Endothelial cell of umbilical vein (primary cell): ENCODE data around the gene PLEKHG7. TPM values are rescaled to one million over a fixed set of nuclear protein-coding genes. Genes with fewer than 3 reads are reported as not detected.

ENCODE experiments used
- BruUV-seq: library from RNA; stranded (reverse); fragments of 400-500 nt; replicated peaks from 2 replicates; lab custom pipeline; 2021; lab: Mats Ljungman, UMichigan
- CTCF ChIA-PET: fragments of 300-600, 350-600 bp; sonication (Branson Sonifier 250); formaldehyde crosslinking; loops from one replicate; lab custom pipeline; 2021; ENCODE audit warnings: antibody characterized with exemption, inconsistent platforms; lab: Charles Lee
- POLR2A ChIA-PET: fragments of 300-600, 350-600 bp; sonication (Branson Sonifier 250); formaldehyde crosslinking; loops from one replicate; lab custom pipeline; 2021; ENCODE audit warnings: antibody characterized with exemption, inconsistent platforms; lab: Charles Lee
- DNase-seq: peaks from one replicate; pipeline ENCODE4 v3.0.0-alpha.2; 2011; ENCODE audit warnings: low read depth, low spot score
- FAIRE-seq: peaks from 2 replicates; lab custom pipeline; 2011; peaks lifted over from hg19 to GRCh38; lab: Jason Lieb, UNC
- H2AFZ ChIP-seq: 2 replicates; pipeline ENCODE4 v1.6.0; 2012; ENCODE audit warnings: low read depth, low read length, control low read depth, inconsistent platforms
- H3K27ac ChIP-seq: 2 replicates; pipeline ENCODE4 v1.5.1; 2011; ENCODE audit warnings: low read depth, mild to moderate bottlenecking, control low read depth, low read length, moderate library complexity; ENCODE audit not compliant: insufficient read depth
- H3K27me3 ChIP-seq, 2 experiments: 2 replicates each; pipeline versions ENCODE4 v1.6.0 to v1.6.1; 2011; ENCODE audit warnings: low read length in 2 of 2, mixed read lengths in 1 of 2; ENCODE audit not compliant: control insufficient read depth in 2 of 2, insufficient read depth in 2 of 2
- H3K36me3 ChIP-seq, 2 experiments: 2 replicates in 1 of 2; 3 replicates in 1 of 2; pipeline ENCODE4 v1.5.1; 2011; ENCODE audit warnings: low read length in 2 of 2, mild to moderate bottlenecking in 1 of 2, moderate library complexity in 1 of 2; ENCODE audit not compliant: control insufficient read depth in 2 of 2, insufficient read depth in 2 of 2; ENCODE audit errors: extremely low read depth in 1 of 2
- H3K4me1 ChIP-seq: 3 replicates; pipeline ENCODE4 v1.5.1; 2011; ENCODE audit warnings: mild to moderate bottlenecking, low read length; ENCODE audit not compliant: control insufficient read depth, insufficient read depth; ENCODE audit errors: extremely low read depth
- H3K4me2 ChIP-seq: 2 replicates; pipeline ENCODE4 v1.6.1; 2011; ENCODE audit warnings: low read length, control low read depth, mixed read lengths; ENCODE audit not compliant: insufficient read depth
- H3K4me3 ChIP-seq, 3 experiments: fragments of 200-600 bp in 1 of 3; sonication (generic), shearing (Covaris generic) in 1 of 3; replicated peaks in 1 of 3; 2 replicates each; pipeline ENCODE4 v1.5.1; 2011 to 2016; ENCODE audit warnings: control low read depth in 3 of 3, low read length in 3 of 3, mild to moderate bottlenecking in 2 of 3, inconsistent platforms in 1 of 3, low read depth in 1 of 3, moderate library complexity in 1 of 3; ENCODE audit not compliant: insufficient read depth in 1 of 3
- H3K79me2 ChIP-seq: 2 replicates; pipeline ENCODE4 v1.6.0; 2012; ENCODE audit warnings: low read length, inconsistent platforms; ENCODE audit not compliant: control insufficient read depth, insufficient read depth
- H3K9ac ChIP-seq: replicated peaks from 2 replicates; pipeline ENCODE3; 2011; ENCODE audit warnings: low read length, control low read depth; ENCODE audit not compliant: insufficient read depth; ENCODE audit errors: extremely low read depth
- H3K9me1 ChIP-seq: replicated peaks from 3 replicates; pipeline ENCODE4 v1.6.0; 2011; ENCODE audit warnings: mild to moderate bottlenecking, low read length; ENCODE audit not compliant: control insufficient read depth, insufficient read depth; ENCODE audit errors: extremely low read depth
- H3K9me3 ChIP-seq: replicated peaks from 2 replicates; pipeline ENCODE4 v1.5.1; 2012; ENCODE audit warnings: low read length, inconsistent platforms; ENCODE audit not compliant: control insufficient read depth, insufficient read depth
- H4K20me1 ChIP-seq: replicated peaks from 2 replicates; pipeline ENCODE3; 2011; ENCODE audit warnings: mild to moderate bottlenecking, low read length; ENCODE audit not compliant: control insufficient read depth, insufficient read depth; ENCODE audit errors: extremely low read depth
- EZH2 ChIP-seq: IDR thresholded peaks from 2 replicates; pipeline ENCODE4 v1.6.1; 2012; ENCODE audit warnings: borderline replicate concordance, low read depth, mild to moderate bottlenecking, moderate library complexity, low read length, inconsistent platforms; ENCODE audit not compliant: severe bottlenecking
- FOS ChIP-seq: IDR thresholded peaks from 2 replicates; pipeline ENCODE4 v1.6.1; 2011; ENCODE audit warnings: mild to moderate bottlenecking, low read length, moderate library complexity, borderline replicate concordance; ENCODE audit not compliant: insufficient read depth
- GATA2 ChIP-seq: IDR thresholded peaks from 2 replicates; pipeline ENCODE4 v1.7.0; 2011; ENCODE audit warnings: low read depth, mild to moderate bottlenecking, moderate library complexity, mixed read lengths, low read length; ENCODE audit not compliant: insufficient read length, insufficient read depth
- JUN ChIP-seq: IDR thresholded peaks from 2 replicates; pipeline ENCODE4 v1.6.1; 2011; ENCODE audit warnings: borderline replicate concordance, low read depth; ENCODE audit not compliant: insufficient read length, insufficient read depth
- MAX ChIP-seq: IDR thresholded peaks from 2 replicates; pipeline ENCODE4 v1.6.1; 2011; ENCODE audit not compliant: insufficient read depth, insufficient read length
- MYC ChIP-seq: IDR thresholded peaks from one replicate; pipeline ENCODE4 v1.6.1; 2011; ENCODE audit warnings: mild to moderate bottlenecking, low read depth, low read length
- POLR2A ChIP-seq: IDR thresholded peaks from 2 replicates; pipeline ENCODE4 v1.6.1; 2012; ENCODE audit warnings: low read depth, mild to moderate bottlenecking, control low read depth, low read length
- POLR2AphosphoS5 ChIP-seq: IDR thresholded peaks from 2 replicates; pipeline ENCODE4 v1.6.1; 2012; ENCODE audit warnings: low read depth, mild to moderate bottlenecking, control low read depth, low read length, moderate library complexity; ENCODE audit not compliant: insufficient read depth
- dilution Hi-C: fragments of 300-500 bp; cut with MboI; formaldehyde crosslinking; loops from one replicate; pipeline ENCODE4 v1.15.0; 2019; ENCODE audit warnings: low sequenced_read_pairs; ENCODE audit not compliant: extremely low pct_ligation_motif_present
- intact Hi-C: fragments of 100-400 bp; cut with micrococcal nuclease; formaldehyde crosslinking; loops from one replicate; pipeline ENCODE4 v1.10.0; 2022
- polyA plus RNA-seq, 4 experiments: library from polyadenylated mRNA; depleted of rRNA in 3 of 4; stranded (reverse) in 3 of 4; unstranded in 1 of 4; fragments of >200 nt; gene quantifications; 2 replicates each; pipeline versions ENCODE4 v1.2.1 to v1.2.3, GENCODE V29; 2011 to 2012; ENCODE audit warnings: missing spikeins in 1 of 4
- total RNA-seq: library from RNA; stranded (reverse); gene quantifications from 2 replicates; pipeline ENCODE4 v1.2.3, GENCODE V29; 2021
- TF ChIP-seq, protein P1 (sequence below), 2 donors: IDR thresholded peaks; 1 replicate in 1 of 2; 2 replicates in 1 of 2; pipeline ENCODE4 v1.5.1; 2011; ENCODE audit warnings: low read length in 2 of 2, mild to moderate bottlenecking in 2 of 2, moderate library complexity in 2 of 2, control low read depth in 1 of 2, inconsistent platforms in 1 of 2, low read depth in 1 of 2; ENCODE audit not compliant: insufficient read depth in 1 of 2; ENCODE audit errors: extremely low read depth in 1 of 2

PLEKHG7 gene
- total and polyA plus RNA-seq, 2 donors (not counting 3 experiments of a cell fraction or from before 2014, with no cell fraction given), result not detected

DNA sequence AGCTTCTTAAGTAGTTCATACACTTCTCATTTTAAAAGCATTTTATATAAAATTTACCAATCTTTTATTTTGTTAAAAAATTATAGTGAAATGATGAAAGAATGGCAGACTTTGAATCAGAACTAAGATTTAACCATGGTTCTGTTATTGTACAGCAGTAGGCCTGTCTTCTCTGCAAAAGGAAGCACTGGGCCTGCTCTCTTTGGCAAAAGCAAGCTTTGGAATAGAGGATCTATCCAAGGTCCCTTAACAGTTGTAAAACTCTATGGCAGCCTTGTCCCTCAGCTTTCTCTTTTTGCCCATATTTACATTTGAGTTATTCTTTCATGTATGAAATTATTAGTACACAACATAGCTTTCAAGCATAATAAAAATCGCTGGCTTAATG is 82.8 kb downstream of the PLEKHG7 start:
- intact Hi-C loops (loop anchor here (1.0 to 5.0 kb wide), 6 partner anchors 69 to 1317 kb away; no protein-coding TSS in a partner anchor), dilution Hi-C loops (no loop called here)
- TF ChIP-seq GATA2 (no peak), FOS (no peak), JUN (no peak), POLR2AphosphoS5 (no peak), MAX (no peak), EZH2 (no peak), POLR2A (no peak), MYC (no peak)
- TF ChIP-seq, protein P1, sequence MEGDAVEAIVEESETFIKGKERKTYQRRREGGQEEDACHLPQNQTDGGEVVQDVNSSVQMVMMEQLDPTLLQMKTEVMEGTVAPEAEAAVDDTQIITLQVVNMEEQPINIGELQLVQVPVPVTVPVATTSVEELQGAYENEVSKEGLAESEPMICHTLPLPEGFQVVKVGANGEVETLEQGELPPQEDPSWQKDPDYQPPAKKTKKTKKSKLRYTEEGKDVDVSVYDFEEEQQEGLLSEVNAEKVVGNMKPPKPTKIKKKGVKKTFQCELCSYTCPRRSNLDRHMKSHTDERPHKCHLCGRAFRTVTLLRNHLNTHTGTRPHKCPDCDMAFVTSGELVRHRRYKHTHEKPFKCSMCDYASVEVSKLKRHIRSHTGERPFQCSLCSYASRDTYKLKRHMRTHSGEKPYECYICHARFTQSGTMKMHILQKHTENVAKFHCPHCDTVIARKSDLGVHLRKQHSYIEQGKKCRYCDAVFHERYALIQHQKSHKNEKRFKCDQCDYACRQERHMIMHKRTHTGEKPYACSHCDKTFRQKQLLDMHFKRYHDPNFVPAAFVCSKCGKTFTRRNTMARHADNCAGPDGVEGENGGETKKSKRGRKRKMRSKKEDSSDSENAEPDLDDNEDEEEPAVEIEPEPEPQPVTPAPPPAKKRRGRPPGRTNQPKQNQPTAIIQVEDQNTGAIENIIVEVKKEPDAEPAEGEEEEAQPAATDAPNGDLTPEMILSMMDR (IDR thresholded peaks at IDR 0.05; ENCODE audit: extremely low read depth in 1 of 2, insufficient read depth in 1 of 2, low read depth in 1 of 2, low read length in 2 of 2), result no peak
- Histone ChIP-seq H3K4me2 (no peak overlapping the region), H3K9ac (no peak overlapping the region), H3K27ac (no peak overlapping the region), H3K9me1 (no peaks in the 10 kb centered on the region), H3K36me3 (no peaks in the 10 kb centered on the region), H4K20me1 (no peaks in the 10 kb centered on the region), H3K4me3 (no peak overlapping the region), H3K4me1 (no peaks in the 10 kb centered on the region), H2AFZ (no peak overlapping the region), H3K27me3 (no peaks in the 10 kb centered on the region), H3K9me3 (no peaks in the 10 kb centered on the region), H3K79me2 (peaks cover 1% of the 10 kb centered on the region)
- BruUV-seq, result no TSS peak
- no peak for DNase-seq
- CTCF ChIA-PET, result interaction anchor here (0.6 to 4.4 kb wide), 30 partner anchors 10 to 1317 kb away, joined by 3 to 70 read pairs (median 4); partner anchors contain the start of genes EEA1 and UBE2N
- no peak for FAIRE-seq
- POLR2A ChIA-PET, result no interaction called here
